HG02884 (cell line): ENCODE data around the gene PFKFB4.

ENCODE experiments used
- ATAC-seq: cut with Tn5 transposase; IDR thresholded peaks from one replicate; pipeline ENCODE4 v1.9.1; 2021; ENCODE audit warnings: mild to moderate bottlenecking, moderate library complexity; ENCODE audit not compliant: unreplicated experiment

PFKFB4 gene

DNA sequence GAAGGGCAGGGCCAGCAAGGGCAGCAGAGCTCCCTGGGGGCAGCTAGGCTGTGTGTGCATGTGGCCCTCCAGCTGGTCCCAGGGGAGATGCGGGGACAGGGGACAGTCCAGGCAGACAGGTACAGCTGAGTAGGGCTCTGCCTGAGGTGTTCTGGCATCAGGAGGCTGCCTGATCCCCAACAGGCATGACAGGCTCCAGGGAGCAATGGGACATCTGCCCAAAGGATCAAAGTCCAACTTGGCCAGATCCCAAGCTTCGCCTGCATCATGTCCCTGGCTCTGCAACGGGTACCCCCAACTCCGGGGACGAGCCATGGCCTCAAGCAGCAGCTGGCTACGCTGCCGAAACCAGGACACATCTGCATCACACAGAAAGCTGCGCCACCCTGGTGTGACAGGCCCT, 88.3 kb downstream of the PFKFB4 start:
- ATAC-seq, result no peak
